Forelimb muscle (tissue), 1 donor: ENCODE measurements around the gene UFD1. TPM values are rescaled to one million over a fixed set of nuclear protein-coding genes. Genes with fewer than 3 reads are reported as not detected.

ENCODE experiments used
- DNase-seq: peaks from one replicate; pipeline ENCODE4 v3.0.0-alpha.2; 2013; ENCODE audit warnings: low read depth
- polyA plus RNA-seq: library from polyadenylated mRNA; unstranded; fragments of 120-200 nt; gene quantifications from one replicate; pipeline ENCODE4 v1.2.1, GENCODE V29; 2013; ENCODE audit not compliant: insufficient read length

UFD1 gene
- polyA plus RNA-seq, 1 donor, result 40.7 TPM

- DNase-seq, result no peak
Observed at GRCh38 chr22:19516378-19517170, 37.6 kb upstream of the UFD1 start.

GRCh38 chr22:19515654-19516377 is 36.8 kb upstream of the UFD1 start:
- DNase-seq, result no peak

GRCh38 chr22:19514831-19515565 is 36.0 kb upstream of the UFD1 start:
- DNase-seq, result no peak

GRCh38 chr22:19513823-19514222 is 34.8 kb upstream of the UFD1 start:
- DNase-seq, result no peak

GRCh38 chr22:19510919-19511341 is 31.9 kb upstream of the UFD1 start:
- no peak for DNase-seq

- no peak for DNase-seq
Observed at GRCh38 chr22:19509923-19510322, 30.9 kb upstream of the UFD1 start.

- no peak for DNase-seq
Observed at GRCh38 chr22:19509191-19509590, 30.2 kb upstream of the UFD1 start.

- no peak for DNase-seq
Observed at GRCh38 chr22:19508024-19508776, 29.2 kb upstream of the UFD1 start.

GRCh38 chr22:19507534-19507861 is 28.5 kb upstream of the UFD1 start:
- no peak for DNase-seq

- DNase-seq, result no peak
Observed at GRCh38 chr22:19506212-19506611, 27.2 kb upstream of the UFD1 start.

GRCh38 chr22:19505735-19506126 is 26.7 kb upstream of the UFD1 start:
- no peak for DNase-seq

GRCh38 chr22:19504900-19505734 is 26.1 kb upstream of the UFD1 start:
- no peak for DNase-seq

GRCh38 chr22:19503869-19504268 is 24.9 kb upstream of the UFD1 start:
- no peak for DNase-seq

- DNase-seq, result no peak
Observed at GRCh38 chr22:19503367-19503766, 24.4 kb upstream of the UFD1 start.

GRCh38 chr22:19501897-19502447 is 23.0 kb upstream of the UFD1 start:
- DNase-seq, result no peak

GRCh38 chr22:19499880-19500242 is 20.9 kb upstream of the UFD1 start:
- DNase-seq, result no peak

GRCh38 chr22:19499236-19499879 is 20.4 kb upstream of the UFD1 start:
- no peak for DNase-seq

- no peak for DNase-seq
Observed at GRCh38 chr22:19498866-19499190, 19.8 kb upstream of the UFD1 start.

GRCh38 chr22:19498154-19498865 is 19.3 kb upstream of the UFD1 start:
- DNase-seq, result no peak

GRCh38 chr22:19497245-19497644 is 18.3 kb upstream of the UFD1 start:
- DNase-seq, result no peak
